Measurements from ENCODE around the gene TMEM69. TPM values are rescaled to one million over a fixed set of nuclear protein-coding genes. Genes with fewer than 3 reads are reported as not detected.

Gene TMEM69, protein sequence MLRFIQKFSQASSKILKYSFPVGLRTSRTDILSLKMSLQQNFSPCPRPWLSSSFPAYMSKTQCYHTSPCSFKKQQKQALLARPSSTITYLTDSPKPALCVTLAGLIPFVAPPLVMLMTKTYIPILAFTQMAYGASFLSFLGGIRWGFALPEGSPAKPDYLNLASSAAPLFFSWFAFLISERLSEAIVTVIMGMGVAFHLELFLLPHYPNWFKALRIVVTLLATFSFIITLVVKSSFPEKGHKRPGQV
- total RNA-seq = 43.8 and 54.5 TPM in 2 replicates

DNA sequence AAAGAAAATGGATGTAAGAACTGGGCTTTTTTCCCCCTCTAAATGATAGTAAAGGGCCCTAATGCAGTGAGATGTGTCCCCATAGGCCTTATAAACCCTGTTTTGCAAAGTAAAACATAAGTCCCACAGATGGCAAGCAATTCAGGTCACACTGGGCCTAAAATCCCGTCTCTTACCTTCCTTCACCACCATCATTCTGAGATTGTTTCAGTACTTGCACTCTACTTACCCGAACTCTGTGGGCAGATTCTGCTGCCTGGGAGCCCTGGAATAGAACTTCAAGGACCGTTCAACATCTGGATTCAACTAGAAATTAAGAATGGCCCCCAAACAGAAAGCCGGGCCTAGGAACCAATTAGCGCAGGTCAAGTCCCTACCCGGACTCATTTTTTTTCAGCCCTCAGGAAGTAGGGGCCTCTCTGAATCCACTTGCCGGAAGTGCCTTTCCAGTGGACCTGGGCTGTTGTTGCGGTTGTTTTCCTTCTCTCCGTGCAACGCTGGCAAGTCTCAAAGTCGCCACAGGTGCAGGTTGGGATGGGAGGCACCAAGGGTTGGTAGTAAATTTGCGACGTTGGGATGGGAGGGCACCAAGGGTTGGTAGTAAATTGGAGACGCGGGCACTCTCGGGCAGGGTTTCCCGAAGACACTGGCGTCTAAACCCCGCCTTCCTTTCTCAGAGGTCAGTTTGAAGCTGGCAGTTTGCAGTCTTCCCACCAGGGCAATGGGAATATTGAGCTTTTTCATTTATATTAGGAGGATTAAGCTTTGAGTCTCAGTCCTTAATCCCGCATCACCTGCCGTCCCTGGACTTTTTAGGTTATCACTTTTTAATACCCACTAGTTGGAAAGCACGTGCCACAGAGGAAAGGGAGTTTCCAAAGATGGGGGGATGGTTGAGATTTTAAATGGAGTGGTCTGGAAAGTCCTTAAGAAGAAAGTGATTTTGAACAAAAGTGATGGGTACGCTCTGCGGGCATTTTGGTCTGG lies at the start of gene TMEM69:
TMEM69 (plus strand) TSS at position 428 of the 987 bp plus-strand sequence. CDS start 2,888 bp downstream, outside the sequence.
- TF ChIP-seq, protein P1, sequence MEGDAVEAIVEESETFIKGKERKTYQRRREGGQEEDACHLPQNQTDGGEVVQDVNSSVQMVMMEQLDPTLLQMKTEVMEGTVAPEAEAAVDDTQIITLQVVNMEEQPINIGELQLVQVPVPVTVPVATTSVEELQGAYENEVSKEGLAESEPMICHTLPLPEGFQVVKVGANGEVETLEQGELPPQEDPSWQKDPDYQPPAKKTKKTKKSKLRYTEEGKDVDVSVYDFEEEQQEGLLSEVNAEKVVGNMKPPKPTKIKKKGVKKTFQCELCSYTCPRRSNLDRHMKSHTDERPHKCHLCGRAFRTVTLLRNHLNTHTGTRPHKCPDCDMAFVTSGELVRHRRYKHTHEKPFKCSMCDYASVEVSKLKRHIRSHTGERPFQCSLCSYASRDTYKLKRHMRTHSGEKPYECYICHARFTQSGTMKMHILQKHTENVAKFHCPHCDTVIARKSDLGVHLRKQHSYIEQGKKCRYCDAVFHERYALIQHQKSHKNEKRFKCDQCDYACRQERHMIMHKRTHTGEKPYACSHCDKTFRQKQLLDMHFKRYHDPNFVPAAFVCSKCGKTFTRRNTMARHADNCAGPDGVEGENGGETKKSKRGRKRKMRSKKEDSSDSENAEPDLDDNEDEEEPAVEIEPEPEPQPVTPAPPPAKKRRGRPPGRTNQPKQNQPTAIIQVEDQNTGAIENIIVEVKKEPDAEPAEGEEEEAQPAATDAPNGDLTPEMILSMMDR (conservative IDR thresholded peaks at IDR 0.05; ENCODE audit: low read depth, low read length) = peak; percentile 24
- DNase-seq (ENCODE audit: low read depth) = peak; percentile 79
- H3K4me3 ChIP-seq (ENCODE audit: low read depth, low read length) = peak within 1 kb of the TSS; percentile 93

DNA sequence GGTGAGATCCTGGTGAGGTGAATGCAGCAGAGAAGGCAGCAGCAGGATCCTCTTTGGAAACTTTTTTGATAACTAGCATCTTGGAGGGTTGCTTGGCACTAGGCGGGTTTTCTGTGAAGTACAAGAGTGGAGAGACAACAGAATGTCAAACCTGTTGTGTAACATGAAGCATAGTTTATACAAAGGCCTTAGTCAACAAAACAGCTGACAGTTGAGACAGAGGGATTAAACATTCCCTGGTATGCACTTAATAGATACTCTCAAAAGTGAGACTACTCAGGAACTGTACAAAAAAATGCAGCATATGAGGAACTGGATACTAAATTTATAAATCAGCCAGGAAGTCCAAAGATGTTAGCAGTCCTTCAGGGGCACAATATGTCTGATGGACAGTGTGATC lies 47.7 kb upstream of the TMEM69 start:
- H3K4me3 ChIP-seq (ENCODE audit: low read depth, low read length) = no peak overlapping the region
- TF ChIP-seq, protein P1 (conservative IDR thresholded peaks at IDR 0.05; ENCODE audit: low read depth, low read length) = no peak
- DNase-seq (ENCODE audit: low read depth) = no peak

DNA sequence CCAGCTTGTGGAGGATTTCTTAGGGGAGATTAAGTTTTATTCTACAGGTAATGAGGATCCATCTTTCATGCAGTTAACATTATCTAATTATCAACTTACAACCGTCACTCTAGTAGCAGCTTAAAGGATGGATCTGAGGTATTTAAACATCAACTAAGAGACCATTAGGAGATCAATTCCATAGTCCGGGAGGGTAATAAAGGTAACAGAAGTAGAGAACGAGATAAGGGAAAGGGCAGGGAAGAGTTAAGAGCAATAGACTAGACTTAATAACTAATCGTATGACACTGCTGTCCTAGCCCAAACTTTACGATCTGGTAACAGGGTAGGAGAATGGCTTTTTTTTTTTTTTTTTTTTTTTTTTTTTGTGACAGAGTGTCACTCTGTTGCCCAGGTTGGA lies 44.7 kb upstream of the TMEM69 start:
- DNase-seq (ENCODE audit: low read depth) = no peak
- TF ChIP-seq, protein P1 (conservative IDR thresholded peaks at IDR 0.05; ENCODE audit: low read depth, low read length) = no peak

DNA sequence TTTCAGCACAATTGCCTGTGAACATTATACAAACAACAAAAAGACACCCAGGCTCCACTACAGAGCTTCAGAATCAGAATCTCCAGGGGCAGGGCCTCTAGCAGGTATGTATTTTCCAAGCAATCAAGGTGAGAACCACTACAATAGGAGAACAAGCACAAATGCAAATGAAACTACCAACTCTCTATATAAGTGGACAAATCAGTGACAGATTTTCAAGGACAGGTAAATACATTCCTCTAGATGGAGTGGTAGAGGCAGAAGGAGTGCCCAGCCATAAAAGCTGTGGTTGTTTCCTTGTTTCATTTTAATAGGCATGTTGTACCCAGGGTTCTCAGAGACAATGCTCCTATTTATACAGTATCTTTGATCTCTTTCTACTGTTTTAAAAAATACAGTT lies 44.0 kb upstream of the TMEM69 start:
- no peak overlapping the region for H3K4me3 ChIP-seq (ENCODE audit: low read depth, low read length)
- no peak for DNase-seq (ENCODE audit: low read depth)
- TF ChIP-seq, protein P1 (conservative IDR thresholded peaks at IDR 0.05; ENCODE audit: low read depth, low read length) = peak; percentile 53

More for the DNA sequence above, 44.7 kb upstream of the TMEM69 start:
- H3K4me3 ChIP-seq (ENCODE audit: low read depth, low read length) = no peak overlapping the region

DNA sequence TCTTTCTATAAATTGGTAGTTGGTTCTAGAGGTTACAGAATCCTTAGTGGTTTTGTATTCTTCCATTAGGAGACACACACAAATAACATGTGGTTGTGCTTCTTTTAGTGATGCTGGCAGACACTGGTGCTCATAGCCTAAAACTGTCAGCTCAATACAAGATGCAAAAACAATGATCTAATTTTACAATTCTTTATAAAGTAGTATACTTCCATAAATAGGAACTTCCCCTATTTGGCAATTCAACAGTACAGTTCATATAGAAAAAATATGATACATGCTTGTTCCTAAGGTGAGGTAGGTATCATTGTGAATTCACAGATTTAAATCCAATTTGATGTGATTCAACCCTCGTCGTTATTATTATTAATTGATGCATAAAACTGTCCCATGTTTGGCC lies 43.3 kb upstream of the TMEM69 start:
- TF ChIP-seq, protein P1 (conservative IDR thresholded peaks at IDR 0.05; ENCODE audit: low read depth, low read length) = no peak
- no peak for DNase-seq (ENCODE audit: low read depth)
- no peak overlapping the region for H3K4me3 ChIP-seq (ENCODE audit: low read depth, low read length)

DNA sequence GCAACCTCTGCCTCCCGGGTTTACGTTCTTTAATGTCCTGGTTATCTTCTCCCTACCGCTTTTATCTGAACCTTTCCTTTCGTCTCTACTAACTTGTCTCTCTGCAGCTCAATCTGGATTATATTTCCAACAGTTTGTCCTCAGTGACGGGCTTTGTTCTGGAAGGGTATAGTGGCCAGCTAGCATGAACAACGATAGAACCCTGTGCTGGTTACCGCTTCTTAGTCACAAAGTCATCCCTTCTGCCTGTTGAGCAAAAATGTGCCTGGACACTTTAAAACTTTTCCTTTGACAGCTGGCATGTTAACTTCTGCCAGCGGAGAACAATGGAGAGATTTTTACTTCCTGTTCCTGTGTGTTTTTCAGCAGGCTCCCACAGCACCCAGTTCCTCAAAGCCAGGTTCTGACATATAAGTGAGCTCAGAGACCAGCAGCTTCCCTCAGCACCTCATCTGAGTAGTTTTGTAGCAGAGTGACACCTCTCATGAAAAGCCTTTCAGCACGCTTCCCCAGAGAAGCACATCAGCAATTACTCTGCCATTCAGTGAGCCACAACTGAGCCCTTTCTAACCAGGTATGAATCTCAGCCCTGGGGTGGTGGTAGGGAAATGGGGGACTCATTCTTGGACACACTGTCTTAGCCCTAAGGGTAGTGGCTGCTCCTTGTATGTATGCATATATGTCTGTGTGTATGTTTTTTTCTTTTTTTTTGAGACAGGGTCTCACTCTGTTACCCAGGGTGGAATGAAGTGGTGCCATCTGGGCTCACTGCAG lies 40.5 kb upstream of the TMEM69 start:
- no peak for DNase-seq (ENCODE audit: low read depth)
- H3K4me3 ChIP-seq (ENCODE audit: low read depth, low read length) = no peak overlapping the region
- TF ChIP-seq, protein P1 (conservative IDR thresholded peaks at IDR 0.05; ENCODE audit: low read depth, low read length) = no peak
